ENCODE results near the gene OR7G1. TPM values are rescaled to one million over a fixed set of nuclear protein-coding genes. Genes with fewer than 3 reads are reported as not detected.
A peak's percentile ranks its signal among the peaks of the same experiment; 100 is the strongest.
"Not testable (repeated sequence)": the region's sequence is repeated elsewhere in the genome, so short reads cannot be mapped to it uniquely, and the experiment has no call there.

The OR7G1 gene
- polyA plus RNA-seq, 1 donor = not detected

- H3K9me3 ChIP-seq (ENCODE audit: control insufficient read depth, low read depth, low read length) = no peaks in the 10 kb centered on the region
- H3K27me3 ChIP-seq (ENCODE audit: control insufficient read depth, insufficient read depth, low read length) = no peaks in the 10 kb centered on the region
- no peaks in the 10 kb centered on the region for H3K4me1 ChIP-seq (ENCODE audit: control insufficient read depth, insufficient read depth, low read length)
- no CpG with 5 or more reads among the region's 8 CpGs for WGBS (ENCODE audit: insufficient coverage, low lambda C conversion rate)
- no peak within 1 kb of the TSS for H3K27ac ChIP-seq (ENCODE audit: low read length)
- DNase-seq = no peak
- H3K36me3 ChIP-seq (ENCODE audit: control insufficient read depth, insufficient read depth, low read length) = no peaks in the 10 kb centered on the region
- no peak within 1 kb of the TSS for H3K4me3 ChIP-seq (ENCODE audit: low read length)
Observed at GRCh38 chr19:9107375-9107774, 8.2 kb downstream of the OR7G1 start, which contains the start of gene OR7G2. TSS of gene OR7G2 (minus strand) at chr19:9107475. CDS start at chr19:9103243, 4,232 bp downstream.

- DNase-seq = no peak
- no CpG with 5 or more reads among the region's 2 CpGs for WGBS (ENCODE audit: insufficient coverage, low lambda C conversion rate)
Observed at GRCh38 chr19:9086761-9087160, 28.8 kb downstream of the OR7G1 start, which contains the start of gene OR1M1. TSS of gene OR1M1 (plus strand) at chr19:9087061. CDS start at chr19:9093245, 6,184 bp downstream.

GRCh38 chr19:9078651-9079050 is 36.9 kb downstream of the OR7G1 start:
- Histone ChIP-seq H3K9me3 (ENCODE audit: control insufficient read depth, low read depth, low read length) (no peaks in the 10 kb centered on the region), H3K27me3 (ENCODE audit: control insufficient read depth, insufficient read depth, low read length) (no peaks in the 10 kb centered on the region), H3K4me3 (ENCODE audit: low read length) (no peak overlapping the region), H3K27ac (ENCODE audit: low read length) (no peak overlapping the region), H3K36me3 (ENCODE audit: control insufficient read depth, insufficient read depth, low read length) (no peaks in the 10 kb centered on the region), H3K4me1 (ENCODE audit: control insufficient read depth, insufficient read depth, low read length) (no peaks in the 10 kb centered on the region)
- 30% methylated on average over 2 of the region's 4 CpGs for WGBS (ENCODE audit: insufficient coverage, low lambda C conversion rate)
- no peak for DNase-seq

More at GRCh38 chr19:9086761-9087160, 28.8 kb downstream of the OR7G1 start, which contains the start of gene OR1M1:
- Histone ChIP-seq H3K9me3 (ENCODE audit: control insufficient read depth, low read depth, low read length) (no peaks in the 10 kb centered on the region), H3K4me1 (ENCODE audit: control insufficient read depth, insufficient read depth, low read length) (no peaks in the 10 kb centered on the region), H3K4me3 (ENCODE audit: low read length) (no peak within 1 kb of the TSS), H3K27me3 (ENCODE audit: control insufficient read depth, insufficient read depth, low read length) (no peaks in the 10 kb centered on the region), H3K27ac (ENCODE audit: low read length) (no peak within 1 kb of the TSS), H3K36me3 (ENCODE audit: control insufficient read depth, insufficient read depth, low read length) (no peaks in the 10 kb centered on the region)

DNA sequence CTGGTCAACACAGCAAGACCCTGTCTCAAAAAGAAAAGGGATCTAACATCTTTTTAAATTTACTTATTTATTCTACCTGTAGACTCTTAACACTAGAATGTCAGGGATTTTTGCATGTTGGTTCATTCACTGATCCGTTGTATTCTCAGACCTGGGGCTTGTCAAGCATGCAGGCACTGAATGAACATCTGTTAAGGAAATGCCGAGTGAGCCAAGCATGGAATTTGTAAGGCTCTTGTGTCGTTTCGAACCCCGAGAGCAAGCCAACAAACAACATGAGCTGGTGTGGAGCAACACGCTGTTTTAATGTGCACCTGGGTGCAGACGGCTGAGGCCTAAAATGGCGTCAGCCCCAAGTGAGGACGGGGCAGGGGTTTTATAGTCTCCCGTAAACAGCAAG is 38.7 kb downstream of the OR7G1 start:
- DNase-seq = no peak
- Histone ChIP-seq H3K27ac (ENCODE audit: low read length) (no peak overlapping the region), H3K4me3 (ENCODE audit: low read length) (no peak overlapping the region), H3K27me3 (ENCODE audit: control insufficient read depth, insufficient read depth, low read length) (no peaks in the 10 kb centered on the region), H3K9me3 (ENCODE audit: control insufficient read depth, low read depth, low read length) (no peaks in the 10 kb centered on the region), H3K4me1 (ENCODE audit: control insufficient read depth, insufficient read depth, low read length) (no peaks in the 10 kb centered on the region), H3K36me3 (ENCODE audit: control insufficient read depth, insufficient read depth, low read length) (no peaks in the 10 kb centered on the region)
- no CpG with 5 or more reads among the region's 10 CpGs for WGBS (ENCODE audit: insufficient coverage, low lambda C conversion rate)

DNA sequence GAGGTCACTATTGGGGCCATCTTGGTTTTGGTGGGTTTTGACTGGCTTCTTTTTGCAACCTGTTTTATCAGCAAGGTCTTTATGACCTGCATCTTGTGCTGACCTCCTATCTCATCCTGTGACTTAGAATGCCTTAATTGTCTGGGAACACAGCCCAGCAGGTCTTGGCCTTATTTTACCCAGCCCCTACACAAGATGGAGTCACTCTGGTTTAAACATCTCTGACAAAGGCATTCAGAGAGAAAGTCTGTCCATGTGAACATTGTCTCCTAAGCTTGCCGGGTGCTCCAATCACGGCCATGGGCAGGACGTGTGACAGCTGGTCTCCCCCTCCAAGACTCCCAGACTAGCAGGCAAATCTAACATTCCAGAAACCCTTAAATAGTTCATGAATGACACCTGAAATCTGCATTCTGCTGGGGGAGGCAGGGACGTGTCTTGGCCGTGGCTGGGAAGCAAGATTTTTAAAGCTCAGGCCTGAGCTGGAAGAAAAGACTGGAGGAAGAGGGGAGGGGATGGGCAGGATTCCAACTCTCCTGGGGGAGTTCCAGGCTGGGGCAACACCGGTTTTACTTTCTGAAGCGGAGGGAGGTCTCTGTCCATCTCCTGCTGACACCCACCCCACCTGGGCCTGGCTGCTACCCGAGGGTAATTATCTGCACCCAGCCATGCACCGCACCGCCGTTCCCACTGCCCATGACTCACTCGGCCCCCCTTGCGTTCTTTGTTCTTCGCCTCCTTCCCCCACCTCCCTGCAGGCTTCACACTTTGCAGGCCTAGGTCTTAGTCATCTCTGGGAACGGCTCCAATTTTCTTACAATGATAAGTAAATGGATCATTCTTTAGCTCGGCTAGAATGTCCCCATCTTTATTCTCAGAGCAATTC is 40.3 kb downstream of the OR7G1 start:
- Histone ChIP-seq H3K4me1 (ENCODE audit: control insufficient read depth, insufficient read depth, low read length) (no peaks in the 10 kb centered on the region), H3K27ac (ENCODE audit: low read length) (peak overlapping the region; percentile 31), H3K9me3 (ENCODE audit: control insufficient read depth, low read depth, low read length) (no peaks in the 10 kb centered on the region), H3K36me3 (ENCODE audit: control insufficient read depth, insufficient read depth, low read length) (no peaks in the 10 kb centered on the region), H3K27me3 (ENCODE audit: control insufficient read depth, insufficient read depth, low read length) (no peaks in the 10 kb centered on the region), H3K4me3 (ENCODE audit: low read length) (no peak overlapping the region)
- DNase-seq = peak; percentile 76 to 85
- 23% methylated on average over 3 of the region's 16 CpGs for WGBS (ENCODE audit: insufficient coverage, low lambda C conversion rate)

- H3K36me3 ChIP-seq (ENCODE audit: control insufficient read depth, insufficient read depth, low read length) = no peaks in the 10 kb centered on the region
- H3K4me1 ChIP-seq (ENCODE audit: control insufficient read depth, insufficient read depth, low read length) = no peaks in the 10 kb centered on the region
- no peak overlapping the region for H3K4me3 ChIP-seq (ENCODE audit: low read length)
- DNase-seq = no peak
- no CpG with 5 or more reads among the region's 6 CpGs for WGBS (ENCODE audit: insufficient coverage, low lambda C conversion rate)
- no peak overlapping the region for H3K27ac ChIP-seq (ENCODE audit: low read length)
- H3K9me3 ChIP-seq (ENCODE audit: control insufficient read depth, low read depth, low read length) = no peaks in the 10 kb centered on the region
- no peaks in the 10 kb centered on the region for H3K27me3 ChIP-seq (ENCODE audit: control insufficient read depth, insufficient read depth, low read length)
Observed at GRCh38 chr19:9073806-9074205, 41.8 kb downstream of the OR7G1 start.

DNA sequence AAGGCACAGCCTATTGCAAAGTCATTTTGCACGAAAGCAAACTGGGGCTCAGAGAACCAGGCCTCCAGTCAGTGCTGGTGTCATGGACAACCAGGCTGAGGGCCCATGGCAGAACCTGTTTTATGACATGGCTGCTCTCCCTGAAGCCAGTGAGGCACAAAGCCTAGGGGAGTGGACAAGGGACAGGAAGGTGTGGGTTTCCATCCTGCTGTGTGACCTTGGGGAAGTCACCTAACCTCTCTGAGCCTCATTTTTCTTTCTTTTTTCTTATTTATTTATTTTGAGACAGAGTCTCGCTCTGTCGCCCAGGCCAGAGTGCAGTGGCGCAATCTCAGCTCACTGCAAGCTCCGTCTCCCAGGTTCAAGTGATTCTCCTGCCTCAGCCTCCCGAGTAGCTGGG is 43.8 kb downstream of the OR7G1 start:
- not testable (repeated sequence) for H3K4me1 ChIP-seq (ENCODE audit: control insufficient read depth, insufficient read depth, low read length); H3K27ac ChIP-seq (ENCODE audit: low read length); H3K4me3 ChIP-seq (ENCODE audit: low read length); H3K36me3 ChIP-seq (ENCODE audit: control insufficient read depth, insufficient read depth, low read length); H3K27me3 ChIP-seq (ENCODE audit: control insufficient read depth, insufficient read depth, low read length); H3K9me3 ChIP-seq (ENCODE audit: control insufficient read depth, low read depth, low read length); DNase-seq
- WGBS (ENCODE audit: insufficient coverage, low lambda C conversion rate) = 75% methylated on average over 2 of the region's 6 CpGs

DNA sequence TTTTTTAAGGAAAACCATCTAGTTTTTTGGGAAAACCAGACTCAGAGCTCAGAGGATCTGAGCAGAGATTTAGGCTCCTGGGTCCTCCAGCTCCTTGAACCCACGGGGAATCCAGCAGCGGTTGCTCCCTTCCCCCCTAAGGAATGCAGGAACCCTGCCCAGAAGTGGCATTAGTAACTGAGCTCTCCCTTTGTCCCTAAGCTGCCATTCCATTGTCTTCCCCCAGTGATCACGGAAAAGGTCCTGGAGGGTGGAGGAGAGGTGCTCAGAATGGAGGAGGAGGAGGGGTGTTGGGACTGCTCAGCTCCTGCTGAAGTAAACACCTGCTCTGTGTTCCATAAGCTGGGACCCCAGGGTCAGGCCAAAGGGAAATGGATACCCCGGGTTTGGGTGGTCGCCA is 45.5 kb downstream of the OR7G1 start:
- Histone ChIP-seq H3K4me3 (ENCODE audit: low read length) (no peak overlapping the region), H3K9me3 (ENCODE audit: control insufficient read depth, low read depth, low read length) (no peaks in the 10 kb centered on the region), H3K27ac (ENCODE audit: low read length) (no peak overlapping the region), H3K4me1 (ENCODE audit: control insufficient read depth, insufficient read depth, low read length) (no peaks in the 10 kb centered on the region), H3K36me3 (ENCODE audit: control insufficient read depth, insufficient read depth, low read length) (no peaks in the 10 kb centered on the region), H3K27me3 (ENCODE audit: control insufficient read depth, insufficient read depth, low read length) (no peaks in the 10 kb centered on the region)
- no CpG with 5 or more reads among the region's 5 CpGs for WGBS (ENCODE audit: insufficient coverage, low lambda C conversion rate)
- DNase-seq = no peak

DNA sequence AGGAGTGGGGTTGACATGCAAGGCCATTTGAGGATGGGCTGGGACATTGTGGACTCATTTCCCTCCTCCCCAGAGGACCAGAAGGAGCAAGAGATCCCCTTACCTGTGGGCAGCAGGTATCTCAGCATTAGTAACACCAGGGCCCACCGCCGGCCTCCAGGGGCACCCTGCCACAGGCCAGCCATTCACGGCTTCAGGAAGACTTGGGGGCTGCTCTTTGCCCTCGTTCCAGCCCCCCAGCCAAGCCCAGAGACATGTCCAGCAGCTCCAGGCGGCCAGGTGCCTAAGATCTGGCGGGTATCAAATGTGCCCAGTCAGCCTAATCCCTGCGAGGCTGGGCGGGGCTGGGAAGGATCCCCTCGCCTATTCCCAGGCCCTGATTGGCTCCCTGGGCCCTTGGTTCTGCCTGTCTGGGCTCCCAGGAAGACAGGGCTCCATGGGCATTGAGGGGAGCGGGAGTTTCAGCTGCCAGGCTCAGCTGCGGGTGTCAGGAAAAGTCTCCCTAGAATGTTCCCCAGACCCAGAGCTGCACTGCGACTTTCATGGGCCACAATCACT is 50.0 kb downstream of the OR7G1 start:
- no CpG with 5 or more reads among the region's 12 CpGs for WGBS (ENCODE audit: insufficient coverage, low lambda C conversion rate)

More for the DNA sequence above, 50.0 kb downstream of the OR7G1 start:
- Histone ChIP-seq H3K27me3 (ENCODE audit: control insufficient read depth, insufficient read depth, low read length) (no peaks in the 10 kb centered on the region), H3K36me3 (ENCODE audit: control insufficient read depth, insufficient read depth, low read length) (no peaks in the 10 kb centered on the region), H3K27ac (ENCODE audit: low read length) (no peak overlapping the region), H3K4me3 (ENCODE audit: low read length) (no peak overlapping the region), H3K9me3 (ENCODE audit: control insufficient read depth, low read depth, low read length) (no peaks in the 10 kb centered on the region), H3K4me1 (ENCODE audit: control insufficient read depth, insufficient read depth, low read length) (no peaks in the 10 kb centered on the region)
- DNase-seq = no peak

All from large intestine (tissue), 3 donors.